PFSK-1 (cell line): ENCODE results near the gene CASQ2.

Experiments used
- POLR2AphosphoS5 ChIP-seq: IDR thresholded peaks from 2 replicates; pipeline ENCODE4 v1.6.1; 2012; ENCODE audit warnings: low read depth, mild to moderate bottlenecking, control low read depth, low read length, moderate library complexity
- REST ChIP-seq, 2 experiments: IDR thresholded peaks; 2 replicates each; pipeline versions ENCODE4 v1.6.1 to v1.8.0; 2011 to 2012; ENCODE audit warnings: low read depth in 2 of 2, low read length in 2 of 2, control low read depth in 1 of 2, inconsistent platforms in 1 of 2, mild to moderate bottlenecking in 1 of 2, moderate library complexity in 1 of 2; ENCODE audit not compliant: insufficient read depth in 1 of 2
- TAF1 ChIP-seq: IDR thresholded peaks from 2 replicates; pipeline ENCODE4 v1.6.1; 2012; ENCODE audit warnings: low read length, control low read depth, borderline replicate concordance; ENCODE audit not compliant: insufficient read depth

DNA sequence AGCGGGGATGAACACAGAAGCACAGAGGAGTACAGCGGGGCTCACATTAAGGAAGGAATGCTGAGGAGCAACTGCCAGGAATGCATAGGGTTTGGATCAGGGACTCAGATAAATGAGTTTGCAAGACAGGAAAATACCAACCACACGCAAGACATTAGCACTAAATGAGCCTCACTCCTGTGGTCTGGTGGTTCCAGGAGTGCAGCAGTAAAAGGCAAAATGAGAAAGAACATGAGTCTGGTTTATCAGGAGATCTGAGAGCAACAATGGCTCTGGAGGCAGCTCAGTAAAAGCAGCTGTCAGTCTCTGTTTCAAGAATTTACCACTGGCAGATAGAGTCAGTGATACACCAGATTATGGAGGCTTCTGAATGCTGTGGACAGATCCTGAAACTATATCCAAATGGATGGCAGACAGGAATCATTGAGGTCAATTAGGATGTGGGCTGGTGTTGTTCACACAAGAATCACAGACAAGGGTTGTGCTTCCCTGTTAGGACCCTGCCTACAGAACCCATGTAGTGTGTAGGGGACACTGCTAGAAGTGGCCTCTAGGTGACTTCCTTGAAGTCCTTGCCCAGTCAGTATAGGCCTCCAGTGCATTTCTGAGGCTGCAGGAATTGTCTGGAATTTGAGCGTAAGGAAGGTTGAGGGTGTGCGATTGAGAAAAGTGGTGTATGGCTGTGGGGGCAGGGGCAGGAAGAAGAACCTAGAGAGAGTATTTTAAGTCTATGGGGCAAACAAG is 50.3 kb downstream of the CASQ2 start:
- no peak for TF ChIP-seq REST (IDR thresholded peaks at IDR 0.05; ENCODE audit: insufficient read depth in 1 of 2, low read depth in 2 of 2, low read length in 2 of 2)
- no peak for TF ChIP-seq TAF1
- TF ChIP-seq POLR2AphosphoS5: no peak
